Fibroblast of villous mesenchyme (primary cell): ENCODE measurements around the gene EHD1. TPM values are rescaled to one million over a fixed set of nuclear protein-coding genes. Genes with fewer than 3 reads are reported as not detected.

Experiments used
- DNase-seq: peaks from one replicate; pipeline ENCODE4 v3.0.0-alpha.2; 2010; ENCODE audit warnings: low read depth
- H3K4me3 ChIP-seq: 2 replicates; pipeline ENCODE4 v1.5.1; 2011; ENCODE audit warnings: low read depth, mild to moderate bottlenecking, low read length
- total RNA-seq: library from RNA; depleted of rRNA; stranded (reverse); fragments of >200 nt; gene quantifications from 2 replicates; pipeline ENCODE4 v1.2.3, GENCODE V29; 2012
- TF ChIP-seq, protein P1 (sequence below): IDR thresholded peaks from 2 replicates; pipeline ENCODE4 v1.5.1; 2012; ENCODE audit warnings: low read depth, mild to moderate bottlenecking, low read length; ENCODE audit not compliant: insufficient read depth

Gene EHD1
- total RNA-seq, 1 donor: 93.7 TPM

DNA sequence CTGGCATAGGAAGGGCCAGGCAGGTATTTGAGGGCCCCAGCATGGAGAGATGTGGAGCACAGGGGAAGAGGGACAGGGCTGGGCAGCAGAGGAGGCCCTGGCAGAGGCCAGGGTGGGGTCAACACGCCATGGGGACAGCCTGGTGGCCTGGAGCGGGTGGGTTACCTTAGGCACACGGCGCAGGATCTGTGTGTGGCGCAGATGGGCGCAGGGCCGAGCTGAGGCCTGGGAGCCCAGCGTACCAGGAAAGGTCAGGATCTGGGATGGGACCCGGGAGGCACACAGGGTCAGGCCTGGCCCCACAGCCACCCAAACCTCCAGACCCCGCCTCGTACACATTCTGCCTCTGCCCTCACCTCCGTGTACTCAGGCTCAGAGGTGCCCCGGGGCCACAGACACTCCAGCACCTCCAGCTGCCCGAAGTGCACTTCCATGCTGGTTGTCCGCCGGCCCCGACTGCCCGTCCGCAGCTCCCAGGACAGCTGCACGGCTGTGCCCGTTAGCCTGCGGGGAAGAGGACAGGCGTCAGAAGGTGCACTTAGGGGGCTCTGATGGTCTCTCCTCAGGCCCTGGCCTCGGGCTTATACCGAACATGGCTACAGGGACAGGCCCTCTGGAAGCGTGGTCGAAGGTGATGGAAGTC, 32.2 kb upstream of the EHD1 start:
- H3K4me3 ChIP-seq: no peak overlapping the region
- DNase-seq: no peak
- TF ChIP-seq, protein P1, sequence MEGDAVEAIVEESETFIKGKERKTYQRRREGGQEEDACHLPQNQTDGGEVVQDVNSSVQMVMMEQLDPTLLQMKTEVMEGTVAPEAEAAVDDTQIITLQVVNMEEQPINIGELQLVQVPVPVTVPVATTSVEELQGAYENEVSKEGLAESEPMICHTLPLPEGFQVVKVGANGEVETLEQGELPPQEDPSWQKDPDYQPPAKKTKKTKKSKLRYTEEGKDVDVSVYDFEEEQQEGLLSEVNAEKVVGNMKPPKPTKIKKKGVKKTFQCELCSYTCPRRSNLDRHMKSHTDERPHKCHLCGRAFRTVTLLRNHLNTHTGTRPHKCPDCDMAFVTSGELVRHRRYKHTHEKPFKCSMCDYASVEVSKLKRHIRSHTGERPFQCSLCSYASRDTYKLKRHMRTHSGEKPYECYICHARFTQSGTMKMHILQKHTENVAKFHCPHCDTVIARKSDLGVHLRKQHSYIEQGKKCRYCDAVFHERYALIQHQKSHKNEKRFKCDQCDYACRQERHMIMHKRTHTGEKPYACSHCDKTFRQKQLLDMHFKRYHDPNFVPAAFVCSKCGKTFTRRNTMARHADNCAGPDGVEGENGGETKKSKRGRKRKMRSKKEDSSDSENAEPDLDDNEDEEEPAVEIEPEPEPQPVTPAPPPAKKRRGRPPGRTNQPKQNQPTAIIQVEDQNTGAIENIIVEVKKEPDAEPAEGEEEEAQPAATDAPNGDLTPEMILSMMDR: no peak

DNA sequence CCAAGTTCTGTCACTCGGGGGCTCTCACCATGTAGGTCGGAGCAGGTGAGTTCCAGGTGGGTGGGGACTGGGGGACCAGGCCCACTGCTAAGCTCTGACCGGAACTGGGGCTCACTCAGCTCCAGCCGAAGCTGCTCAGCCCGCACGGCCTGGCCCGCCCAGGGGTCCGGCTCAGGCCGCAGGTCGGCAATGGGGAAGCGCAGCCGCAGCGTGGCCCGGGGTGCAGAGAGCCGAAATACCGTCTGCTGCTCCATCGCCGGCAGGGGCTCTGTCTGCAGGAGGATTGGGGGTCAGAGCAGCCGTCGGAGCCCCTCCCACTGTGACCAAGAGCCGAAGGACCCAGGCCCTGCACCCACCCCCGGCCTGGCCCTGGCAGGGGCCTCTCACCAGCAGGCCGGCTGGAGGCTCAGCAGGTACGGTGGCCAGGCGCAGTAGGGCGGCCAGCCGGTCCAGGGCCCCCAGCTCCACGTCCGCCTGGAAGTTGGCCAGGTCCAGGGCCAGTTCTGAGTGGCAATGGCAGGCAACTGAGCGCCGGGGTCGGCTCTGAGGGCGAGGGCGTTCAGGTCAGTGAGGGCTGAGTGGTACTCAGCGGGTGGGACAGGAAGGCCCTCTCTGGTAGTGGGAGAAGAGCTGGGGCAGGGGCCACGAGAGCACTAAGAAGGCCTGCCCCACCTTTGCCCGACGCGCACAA, 31.4 kb upstream of the EHD1 start:
- no peak overlapping the region for H3K4me3 ChIP-seq
- DNase-seq: no peak
- TF ChIP-seq, protein P1: no peak

DNA sequence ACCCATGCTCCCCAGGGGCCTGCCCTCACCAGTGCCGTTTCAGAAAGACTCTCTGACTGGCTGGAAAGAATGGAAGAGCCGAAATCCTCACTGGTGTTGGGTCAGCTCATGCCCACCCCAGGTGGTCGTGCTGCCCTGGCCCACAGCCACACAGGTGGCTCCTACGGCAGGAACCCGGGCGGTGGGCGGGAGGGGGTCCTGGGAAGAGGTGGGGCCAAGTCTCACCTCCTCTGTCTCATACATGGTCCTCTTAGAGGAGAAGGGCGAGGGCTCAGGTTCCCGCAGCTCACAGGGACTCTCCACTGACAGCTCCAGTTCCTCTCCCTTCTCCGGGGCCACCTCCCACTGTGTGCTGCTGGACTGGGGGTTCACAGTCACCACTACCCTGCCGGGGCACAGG, 30.3 kb upstream of the EHD1 start:
- DNase-seq: no peak
- H3K4me3 ChIP-seq: no peak overlapping the region
- TF ChIP-seq, protein P1: no peak

DNA sequence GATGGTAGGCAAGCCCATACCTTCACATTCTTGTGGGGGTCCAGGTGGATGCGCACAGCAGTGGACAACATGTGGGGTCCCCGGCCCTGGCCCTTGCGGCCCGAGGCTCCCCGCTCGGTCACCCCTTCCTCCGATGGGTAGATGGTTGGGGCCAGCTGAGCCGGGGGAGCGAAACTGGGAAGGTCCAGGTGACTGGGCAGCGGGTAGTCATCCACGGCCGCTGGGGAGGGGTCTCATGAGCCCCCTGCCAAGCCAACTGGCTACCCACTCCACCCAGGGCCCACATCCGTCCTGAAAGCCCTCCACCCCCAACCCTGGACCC, 27.9 kb upstream of the EHD1 start:
- DNase-seq: no peak
- H3K4me3 ChIP-seq: no peak overlapping the region
- TF ChIP-seq, protein P1: no peak

DNA sequence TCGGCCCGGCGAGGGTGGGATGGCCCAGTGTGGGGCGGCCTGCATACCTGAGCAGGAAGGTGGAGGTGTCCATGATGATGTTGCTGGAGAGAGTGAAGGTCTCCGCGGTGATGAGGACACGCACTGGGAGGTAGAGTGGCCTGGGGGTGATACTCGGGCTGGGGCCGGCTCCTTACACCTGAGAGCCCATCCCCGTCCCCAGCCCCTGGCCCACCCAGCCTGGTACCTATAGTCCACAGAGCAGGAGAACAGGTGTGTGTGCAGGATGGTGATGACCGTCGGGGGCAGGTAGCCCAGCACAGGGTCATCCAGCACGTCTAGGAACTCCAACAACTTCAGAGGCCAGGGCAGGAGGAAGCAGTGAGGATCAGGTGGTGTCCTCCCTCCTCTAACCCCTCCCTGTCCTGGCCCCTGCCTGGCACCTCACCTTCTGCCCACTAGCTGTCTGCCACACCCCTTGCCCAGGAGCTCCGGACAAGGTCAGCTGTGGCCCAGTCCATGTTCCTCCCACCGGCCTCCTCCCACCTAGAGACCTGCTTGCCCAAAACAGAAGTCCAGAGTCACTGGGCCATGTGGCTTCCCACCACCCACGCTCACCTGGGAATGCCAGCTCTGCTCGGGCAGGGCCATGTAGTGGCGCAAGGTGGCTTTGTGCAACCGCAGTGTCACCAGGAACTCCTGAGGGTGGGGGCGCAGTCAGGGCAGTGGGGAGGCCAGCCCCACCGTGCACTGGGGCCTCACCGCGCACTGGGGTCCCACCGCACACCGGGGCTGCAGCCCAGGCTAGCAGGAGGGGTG, 27.3 kb upstream of the EHD1 start:
- H3K4me3 ChIP-seq: no peak overlapping the region
- no peak for DNase-seq
- TF ChIP-seq, protein P1: no peak

DNA sequence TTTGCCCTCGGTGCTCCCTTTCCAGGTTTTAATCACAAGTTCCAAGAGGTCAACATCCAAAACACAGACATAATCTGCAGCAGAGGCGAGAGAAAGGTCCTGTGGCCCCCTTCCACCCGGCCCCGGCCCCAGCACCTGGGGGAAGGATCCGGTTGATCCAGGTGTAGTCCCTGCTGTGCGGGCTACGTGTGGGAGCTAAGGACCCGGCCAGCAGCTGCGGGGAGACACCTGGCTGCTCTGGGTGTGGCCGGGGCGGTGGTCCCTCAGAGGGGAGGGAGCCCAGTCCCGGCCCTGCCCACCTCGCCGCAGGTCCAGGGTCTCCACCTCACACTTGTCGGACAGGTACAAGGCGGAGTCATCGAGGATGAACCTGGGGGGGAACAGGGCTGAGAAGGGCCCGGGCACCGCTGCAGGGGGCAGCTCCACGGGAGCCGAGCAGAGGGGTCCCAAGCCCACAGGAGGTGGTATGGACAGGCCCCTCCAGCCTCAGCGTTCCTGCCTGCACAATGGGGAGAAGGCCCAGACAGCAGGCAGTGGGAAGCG, 24.9 kb upstream of the EHD1 start:
- DNase-seq: no peak
- TF ChIP-seq, protein P1: no peak
- H3K4me3 ChIP-seq: no peak overlapping the region
